MV-4-11 (cell line): ENCODE results near the gene SUGCT.
"Not testable (repeated sequence)": the region's sequence is repeated elsewhere in the genome, so short reads cannot be mapped to it uniquely, and the experiment has no call there.

Experiments
- DNase-seq: peaks from one replicate; lab custom pipeline; 2025; lab: John Stamatoyannopoulos, UW

Gene SUGCT

DNA sequence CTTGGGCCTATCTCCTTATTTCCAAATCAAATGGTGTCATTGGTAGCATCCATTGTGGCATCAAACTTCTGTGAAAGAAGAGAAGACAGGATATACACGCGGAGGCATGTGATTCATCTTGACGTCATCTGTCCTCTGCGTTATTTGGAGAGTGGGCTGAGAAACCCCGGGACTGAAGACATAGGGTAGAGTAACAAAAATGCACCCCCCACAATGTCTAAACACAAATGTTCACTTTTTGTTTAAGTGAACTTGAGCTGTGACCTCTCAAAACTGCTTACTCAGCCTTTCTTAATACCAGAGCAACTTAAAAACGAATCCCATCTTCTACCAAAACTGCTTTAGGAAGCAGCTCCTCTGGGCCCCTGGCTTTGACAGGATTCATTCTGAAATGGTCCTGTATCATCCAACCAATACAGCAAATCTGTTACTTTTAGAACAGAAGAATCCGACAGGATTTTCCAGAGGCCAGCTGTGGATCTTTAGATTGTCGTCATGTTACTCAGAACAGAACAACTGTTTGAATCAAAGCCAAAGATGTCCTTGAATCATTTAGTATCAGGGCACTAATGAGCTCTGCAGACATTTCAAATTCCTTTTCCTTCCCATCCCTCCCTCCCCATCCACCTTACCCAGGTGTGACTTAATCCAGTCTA is 438.1 kb downstream of the SUGCT start:
- DNase-seq = no peak

DNA sequence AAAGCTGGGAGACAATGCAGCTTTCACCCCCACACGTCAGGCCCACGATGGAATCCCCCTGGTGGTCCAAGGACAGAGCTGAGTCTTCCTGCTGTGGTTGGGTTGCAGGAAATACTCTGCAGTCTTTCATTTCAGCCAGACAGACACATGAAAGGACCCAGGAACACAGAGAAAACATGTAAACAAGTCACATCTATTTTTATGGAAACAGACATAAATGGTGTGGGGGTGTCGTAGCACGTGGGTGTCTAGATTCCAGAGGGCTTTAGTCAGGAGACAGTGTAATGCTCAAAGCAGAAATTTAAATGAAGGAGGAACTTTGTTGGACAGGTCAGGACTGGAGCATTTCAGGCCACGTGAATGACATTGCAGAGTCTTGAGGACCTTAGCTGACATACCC is 444.6 kb downstream of the SUGCT start:
- DNase-seq = no peak

DNA sequence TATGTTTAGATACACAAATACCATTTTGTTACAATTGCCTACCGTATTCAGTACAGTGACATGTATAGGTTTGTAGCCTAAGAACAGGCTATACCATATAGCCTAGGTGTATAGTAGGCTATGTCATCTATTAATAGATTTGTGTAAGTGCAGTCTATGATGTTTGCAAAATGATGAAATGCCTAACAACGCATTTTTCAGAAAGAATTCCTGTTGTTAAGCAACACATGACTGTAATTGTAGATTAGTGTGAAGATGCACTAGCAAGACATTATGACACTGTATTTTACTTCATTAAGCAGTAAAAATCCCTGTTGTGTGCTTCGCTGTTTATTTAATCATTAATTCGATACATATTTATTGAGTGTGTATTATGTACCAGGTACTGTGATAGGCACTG is 446.0 kb downstream of the SUGCT start:
- DNase-seq = no peak

DNA sequence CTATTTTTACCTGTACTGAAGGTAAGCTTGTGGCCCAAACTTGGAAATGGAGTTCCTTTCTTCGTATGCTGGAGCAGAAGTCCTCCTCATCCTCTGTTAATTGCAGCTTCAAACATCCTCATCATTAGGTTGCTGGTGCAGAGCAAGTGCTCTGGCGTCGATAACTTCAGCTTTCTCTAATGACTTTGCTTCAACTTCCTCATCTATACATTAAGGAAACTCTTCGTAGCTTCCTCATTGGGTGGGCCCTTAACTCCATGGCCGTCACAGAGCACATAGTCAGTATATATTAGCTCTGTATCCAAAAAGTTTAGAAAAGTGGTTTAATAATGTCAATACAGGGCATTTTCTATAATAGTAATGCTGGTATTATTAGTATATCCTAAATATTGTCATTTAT is 447.7 kb downstream of the SUGCT start:
- DNase-seq = peak; percentile 58

DNA sequence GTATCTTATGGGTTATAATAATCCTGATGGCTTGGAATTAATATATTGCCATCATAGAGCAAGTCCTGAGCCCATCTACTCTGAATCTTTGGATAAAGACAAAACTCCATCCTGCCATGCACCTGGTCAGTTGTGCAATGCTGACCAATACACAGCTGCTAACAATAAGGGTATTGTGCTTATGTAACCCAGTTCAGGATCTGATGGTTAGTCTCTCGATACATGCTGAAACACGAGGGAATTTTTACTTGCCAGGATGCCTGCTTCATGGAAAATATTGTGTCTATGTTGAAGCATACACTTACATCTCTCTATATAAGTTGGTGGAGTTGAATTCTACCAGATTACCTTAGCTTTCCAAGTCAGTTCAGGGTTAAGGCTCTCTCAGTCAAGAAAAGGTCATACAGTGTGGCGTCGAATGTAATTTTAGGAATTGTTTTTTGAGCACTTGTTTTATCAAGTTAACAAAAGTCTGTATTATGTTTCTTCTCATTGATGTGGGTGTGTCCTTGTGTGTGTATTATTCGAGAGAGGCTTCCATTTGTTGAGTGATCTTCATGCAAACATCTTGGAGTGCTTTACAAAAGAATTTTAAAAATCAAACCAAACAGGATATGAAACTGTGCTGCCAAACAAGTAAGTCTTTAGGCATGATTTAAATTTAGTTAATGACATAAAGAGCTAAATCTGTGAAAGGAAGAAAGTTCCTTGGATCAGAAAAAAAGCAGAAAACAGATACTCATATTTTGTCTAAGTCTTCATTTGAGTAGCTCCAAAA is 449.1 kb downstream of the SUGCT start:
- DNase-seq = no peak

DNA sequence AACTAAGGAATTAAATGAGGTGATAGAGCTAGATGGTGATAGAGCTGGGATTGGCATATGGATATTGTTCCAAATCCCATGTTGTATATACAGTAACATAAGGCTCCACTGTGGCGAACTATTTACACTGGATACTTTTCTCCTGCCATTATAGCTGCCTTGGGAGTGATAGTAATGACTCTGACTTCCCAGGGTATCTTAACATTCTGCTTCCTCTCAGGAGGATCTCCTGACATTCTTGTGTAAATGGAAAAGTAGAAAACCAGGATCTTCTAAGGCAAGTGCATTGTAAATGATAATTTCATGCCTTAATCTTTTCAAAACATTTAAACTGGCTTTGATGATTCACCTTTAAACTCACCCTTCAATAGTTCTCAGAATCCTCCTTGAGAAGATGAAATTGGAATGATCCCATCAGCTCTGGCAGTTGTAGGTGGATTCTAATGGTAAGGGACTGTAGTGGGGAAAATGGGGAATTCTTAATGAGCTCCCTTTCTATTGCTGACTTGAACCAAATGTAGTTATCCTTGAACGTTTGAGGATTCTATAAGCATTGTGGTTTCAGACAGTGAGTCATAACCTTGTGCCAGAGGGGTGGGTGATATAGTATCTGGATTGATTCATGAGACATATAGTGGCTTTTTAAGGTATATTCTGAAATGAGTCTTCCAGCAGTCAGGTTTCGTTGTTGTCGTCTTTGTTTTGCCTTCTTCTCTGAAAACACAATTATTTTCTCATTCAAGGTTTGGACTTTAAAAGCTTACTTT is 450.0 kb downstream of the SUGCT start:
- DNase-seq = peak; percentile 20

DNA sequence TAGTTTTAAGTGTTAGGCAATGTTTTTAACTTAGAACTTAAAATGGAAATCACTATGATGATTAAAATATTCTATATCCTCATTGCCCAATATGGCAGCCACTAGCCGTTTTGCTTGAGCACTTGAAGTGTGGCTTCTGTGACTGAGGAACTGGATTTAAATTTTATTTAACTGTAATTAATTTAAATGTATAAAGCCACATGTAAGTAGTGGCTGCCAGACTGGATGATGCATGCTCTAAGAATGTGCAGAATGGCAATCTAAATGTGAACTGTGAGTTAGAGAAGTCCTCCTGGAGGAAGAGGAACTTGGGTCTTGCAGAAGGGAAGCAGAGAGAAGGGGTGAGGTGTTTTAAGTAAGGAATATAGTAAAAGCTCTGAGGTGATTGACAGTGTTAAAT is 451.4 kb downstream of the SUGCT start:
- DNase-seq = peak; percentile 67

DNA sequence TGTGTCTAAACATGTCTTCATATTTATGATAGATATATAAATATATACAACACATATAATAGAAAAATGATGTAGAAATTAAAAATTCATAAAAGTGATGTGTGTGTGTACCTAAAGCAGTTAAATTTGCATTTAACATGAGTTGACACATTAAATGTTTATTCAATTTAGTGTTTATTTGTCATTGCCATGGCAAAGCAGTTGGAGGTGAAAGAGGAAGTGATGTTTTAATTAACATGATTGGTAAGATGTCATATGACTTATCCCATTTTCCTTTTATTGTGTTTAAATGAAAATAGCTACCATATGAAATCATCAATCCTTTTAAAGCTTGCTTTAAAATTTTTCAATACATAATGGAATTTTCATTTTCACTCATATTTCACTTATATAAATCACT is 452.6 kb downstream of the SUGCT start:
- DNase-seq = no peak

DNA sequence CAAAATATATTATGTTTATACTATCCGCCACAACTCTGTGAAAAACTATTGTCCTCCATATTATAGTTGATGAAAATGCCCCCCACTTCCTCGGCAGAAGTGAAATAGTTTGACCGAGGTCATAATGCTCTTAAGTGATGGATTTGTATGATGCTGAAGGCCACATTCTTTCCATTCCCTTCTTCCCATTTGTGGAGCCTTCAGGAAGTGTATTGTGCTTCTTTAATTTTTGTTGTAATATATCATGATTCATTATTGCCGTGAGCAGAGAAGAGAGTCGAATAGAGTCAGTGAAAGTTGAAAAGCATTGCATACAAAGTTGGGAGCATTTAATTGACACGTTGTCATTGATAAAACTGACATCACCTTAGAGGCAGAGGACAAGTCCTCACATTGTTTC is 460.3 kb downstream of the SUGCT start:
- no peak for DNase-seq

DNA sequence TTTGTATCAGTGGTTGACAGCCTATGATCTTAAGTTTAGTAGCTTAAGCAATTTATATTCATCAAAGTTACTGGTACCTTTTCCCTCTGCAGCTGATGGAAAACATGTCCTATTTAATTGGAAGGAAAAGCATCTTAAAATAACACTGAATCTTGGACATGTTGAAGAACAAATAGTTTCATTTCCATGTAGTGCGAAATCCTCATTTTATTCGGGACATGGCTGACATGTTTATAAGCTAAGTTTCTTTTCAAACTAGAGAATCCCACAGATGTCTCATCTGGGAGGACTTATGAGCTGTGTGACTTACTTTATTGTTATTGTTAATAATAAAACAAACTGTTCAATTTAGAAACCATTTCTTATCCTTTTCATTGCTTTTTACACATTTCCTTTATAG is 461.0 kb downstream of the SUGCT start:
- DNase-seq = no peak

DNA sequence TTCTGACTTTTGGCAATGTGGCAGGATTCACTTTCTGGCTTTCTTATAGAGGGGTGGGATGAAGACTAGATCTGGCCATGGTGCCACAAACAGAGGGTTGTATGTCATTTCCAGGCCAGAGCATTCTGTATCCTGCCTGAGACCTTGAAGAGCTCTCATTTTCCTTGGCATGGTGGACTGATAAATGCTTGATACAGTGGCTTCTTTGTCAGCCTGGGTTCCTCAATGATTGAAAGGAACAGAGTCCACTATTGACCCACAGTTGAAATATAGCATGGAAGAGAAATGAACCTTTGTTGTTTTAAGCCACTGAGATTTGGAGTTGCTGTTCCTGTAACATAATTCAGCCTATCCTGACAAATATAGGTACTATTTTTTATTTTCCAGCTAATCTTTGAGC is 462.7 kb downstream of the SUGCT start:
- DNase-seq = no peak

DNA sequence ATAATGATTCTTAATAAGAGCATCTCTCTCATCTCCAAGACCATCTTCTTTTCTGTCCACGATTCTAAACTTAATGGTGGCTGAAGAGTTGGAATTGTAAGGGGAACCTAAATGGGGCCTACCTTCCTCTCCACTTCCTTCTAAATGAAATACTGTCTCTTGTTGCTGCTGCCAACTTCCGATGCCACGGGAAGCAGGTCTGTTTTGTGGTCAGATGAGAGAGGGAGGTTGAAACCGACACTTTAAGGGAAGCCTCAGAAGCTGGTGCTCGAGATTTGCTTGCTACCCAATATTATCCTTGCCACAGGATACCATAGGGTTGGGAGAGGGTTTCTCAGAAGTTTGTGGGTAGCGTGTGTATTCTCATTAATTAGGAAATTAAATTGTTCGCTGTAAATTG is 464.1 kb downstream of the SUGCT start:
- peak; percentile 63 for DNase-seq

DNA sequence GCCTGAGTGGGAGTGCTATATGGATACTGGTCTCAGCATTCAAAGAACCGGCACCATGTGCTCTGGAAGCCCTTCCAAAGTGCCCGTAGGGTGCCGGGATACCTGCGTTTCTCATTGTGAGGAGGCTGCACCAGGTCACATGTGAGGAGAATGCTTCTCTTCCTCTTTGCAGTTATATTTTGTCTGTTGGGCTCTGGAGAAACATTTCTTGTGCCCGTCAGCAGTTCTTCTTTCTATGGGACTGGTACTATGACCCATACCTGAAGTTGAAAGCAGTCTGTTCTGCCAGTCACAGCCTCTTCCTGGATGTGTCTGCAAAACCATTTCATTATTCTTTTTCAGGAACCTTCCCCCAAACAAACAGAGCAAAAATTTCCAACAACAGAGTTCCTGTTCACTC is 465.0 kb downstream of the SUGCT start:
- no peak for DNase-seq

DNA sequence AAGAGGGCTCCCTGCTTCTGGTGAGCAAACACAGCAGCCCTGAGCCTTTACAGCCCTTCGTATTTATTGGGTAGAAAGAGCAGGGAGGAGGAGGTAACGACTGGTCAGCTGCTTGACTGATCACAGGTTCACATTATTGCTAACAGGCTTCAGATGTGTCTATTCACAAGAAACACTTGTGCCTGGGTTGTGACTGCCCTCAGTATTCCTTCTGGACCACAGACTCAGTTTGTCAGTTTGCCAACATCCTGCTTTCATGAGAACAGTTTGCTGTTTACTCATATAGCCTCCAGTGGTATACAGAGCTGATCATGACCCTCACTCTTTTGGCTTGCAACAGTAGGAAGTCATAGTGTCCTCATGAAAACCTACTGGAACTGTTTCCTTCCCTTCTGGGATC is 467.5 kb downstream of the SUGCT start:
- not testable (repeated sequence) for DNase-seq

DNA sequence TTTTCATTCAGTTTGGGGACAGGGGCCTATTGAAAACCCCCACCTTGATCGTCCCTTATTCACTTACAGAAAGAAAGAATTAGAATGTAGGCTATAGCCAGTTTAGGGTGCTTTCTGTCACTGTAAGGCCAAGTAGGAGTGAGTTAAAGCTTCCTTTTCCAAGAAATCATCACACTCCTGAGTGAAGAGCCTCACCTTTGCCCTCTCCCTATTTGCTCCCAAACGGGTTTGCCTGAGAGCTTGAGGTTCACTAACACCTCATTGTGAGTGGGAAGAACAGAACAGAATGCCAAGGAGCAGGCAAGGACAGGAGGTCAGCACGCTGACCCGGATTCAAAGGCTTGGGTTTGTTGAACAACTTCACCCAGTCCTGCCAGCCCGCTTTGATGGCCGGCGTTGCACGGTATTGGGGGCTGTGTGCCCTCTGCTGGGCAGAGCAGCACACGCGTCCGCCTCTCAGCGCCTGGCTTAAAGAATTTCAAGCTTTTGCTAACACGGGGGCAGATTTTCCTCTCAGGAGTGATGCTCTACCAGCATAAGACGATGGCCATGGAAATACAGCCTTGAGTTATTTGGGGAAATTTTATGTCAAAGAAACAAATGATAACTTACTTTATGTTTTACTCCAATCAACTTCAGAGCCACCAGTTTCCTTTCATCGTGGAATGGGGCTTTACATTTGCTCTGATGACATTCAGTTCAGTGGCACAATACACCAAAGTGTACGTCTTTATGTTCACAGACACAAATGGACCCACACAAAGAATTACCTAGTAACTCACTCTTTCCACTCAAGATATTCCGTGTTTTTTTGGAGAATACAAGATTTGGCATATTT is 470.0 kb downstream of the SUGCT start:
- peak; percentile 45 for DNase-seq

DNA sequence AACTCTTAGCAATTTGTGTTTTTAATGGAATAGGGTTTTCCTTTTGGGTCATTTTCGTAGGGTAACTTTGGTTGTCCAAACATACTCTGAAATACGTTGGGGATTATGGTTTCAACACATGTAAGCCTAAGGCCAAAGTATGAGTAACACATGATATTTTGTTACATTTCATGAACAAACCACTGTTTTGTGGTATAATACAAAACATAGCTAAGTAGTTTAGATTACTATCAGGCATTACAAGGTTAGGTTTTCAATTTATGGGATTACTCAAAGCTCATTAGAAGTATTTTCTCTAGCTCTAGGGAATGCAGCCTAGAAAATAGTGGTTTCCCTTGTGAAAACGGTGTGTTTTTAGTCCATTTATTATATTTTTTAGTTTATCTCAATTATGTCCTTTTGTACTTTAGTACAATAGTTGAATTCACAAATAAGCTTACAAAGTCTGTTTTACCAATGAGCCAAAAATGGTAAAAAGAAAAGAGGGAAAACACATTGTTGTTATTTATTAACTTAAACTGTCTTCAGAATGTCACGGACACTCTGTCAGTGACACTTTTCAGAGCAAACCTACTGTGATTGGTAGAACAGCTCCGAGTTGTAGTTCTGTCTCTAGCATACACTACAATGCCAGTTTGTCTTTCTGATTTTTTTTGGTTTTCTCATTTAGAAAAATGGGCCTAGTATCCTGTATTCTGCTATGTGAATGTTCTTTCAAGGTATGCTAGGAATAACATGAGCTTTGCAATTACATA is 473.7 kb downstream of the SUGCT start:
- DNase-seq = no peak

DNA sequence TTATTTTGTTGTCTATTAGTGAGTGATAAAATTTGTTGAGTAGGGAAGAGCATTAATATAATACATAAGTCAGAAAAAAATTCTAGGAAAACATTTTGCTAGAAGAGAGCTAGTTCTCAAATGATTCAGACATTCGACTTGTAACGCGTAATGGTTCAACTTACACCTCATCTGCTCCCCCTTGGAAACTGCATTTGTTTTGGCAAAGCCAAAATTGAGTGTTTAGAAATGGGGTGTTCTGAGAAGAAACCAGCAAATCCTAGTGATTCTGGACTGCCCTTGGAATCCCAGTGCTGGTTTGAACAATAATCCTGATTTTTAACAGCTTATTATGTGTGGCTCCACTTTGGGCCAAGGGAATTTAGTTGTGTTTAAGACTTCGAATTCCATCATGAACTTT is 475.7 kb downstream of the SUGCT start:
- no peak for DNase-seq

DNA sequence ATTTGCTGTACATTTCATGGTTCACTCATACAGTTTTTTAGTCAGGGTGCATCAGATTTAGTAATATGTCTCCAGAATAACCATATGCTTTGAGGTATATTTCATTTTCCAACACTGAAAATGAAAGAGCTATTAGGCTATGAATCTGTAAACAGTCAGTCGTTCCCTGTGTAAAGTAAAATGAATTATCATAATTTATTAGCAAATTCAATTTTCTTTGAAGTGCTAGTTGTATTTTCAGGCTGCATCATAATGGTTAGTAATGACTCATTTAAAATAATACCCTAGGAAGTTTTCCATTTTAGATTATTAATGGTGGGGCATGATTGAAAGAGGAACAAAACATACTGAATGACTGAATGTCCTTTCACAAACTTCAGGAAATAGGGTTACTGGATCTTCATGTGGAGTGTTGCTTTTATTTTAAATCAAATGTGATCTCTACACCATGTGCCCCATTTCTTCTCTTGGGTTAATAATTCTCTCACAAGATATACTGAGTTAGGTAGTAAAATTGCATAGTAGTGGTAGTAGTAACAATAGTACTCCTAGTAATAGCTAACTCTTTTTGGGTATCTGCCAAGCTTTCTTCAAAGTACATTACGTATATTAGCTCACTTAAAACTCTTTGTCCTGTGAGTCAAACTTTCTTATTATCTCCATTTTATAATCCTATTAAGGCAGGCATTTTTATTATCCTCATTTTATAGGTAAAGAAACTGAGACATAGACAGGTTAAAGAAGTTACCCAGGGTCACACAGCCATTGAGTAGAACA is 476.5 kb downstream of the SUGCT start:
- DNase-seq = no peak

DNA sequence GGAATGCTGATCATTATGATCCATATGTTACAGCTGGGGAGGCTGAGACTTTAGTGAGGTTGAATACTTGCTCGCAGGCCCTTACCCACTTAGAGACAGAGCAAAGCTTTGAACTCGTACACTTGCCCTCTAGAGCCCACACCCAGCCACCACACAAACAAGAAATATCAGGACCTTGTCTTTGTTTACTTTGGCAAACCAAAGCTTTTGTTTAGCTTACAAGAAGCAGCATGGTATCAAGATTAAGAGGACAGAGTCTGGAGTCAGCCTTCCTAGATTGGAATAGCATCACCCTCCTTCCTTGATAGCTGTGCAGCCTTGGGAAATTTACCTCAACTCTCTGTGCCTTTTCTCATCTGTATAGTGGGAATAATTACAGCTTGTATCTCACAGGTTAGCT is 477.5 kb downstream of the SUGCT start:
- DNase-seq = no peak

DNA sequence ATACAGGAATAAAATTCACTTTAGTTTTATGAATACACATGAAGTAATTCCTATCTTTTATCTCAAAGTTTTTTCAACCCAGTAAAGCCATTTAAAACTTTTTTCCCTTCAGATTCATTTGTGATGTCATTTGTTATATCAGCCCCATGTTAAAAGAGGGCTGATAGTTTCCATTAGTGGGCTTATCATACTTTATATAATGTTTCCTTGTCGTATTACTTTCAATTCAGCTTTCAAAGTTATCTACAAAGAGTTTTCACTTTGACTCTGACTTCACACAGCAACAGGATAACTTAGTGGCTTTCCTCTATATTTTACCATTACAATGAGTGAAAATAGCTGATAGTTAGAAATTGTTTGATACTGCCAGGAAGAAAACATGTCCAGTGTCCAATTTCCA is 484.8 kb downstream of the SUGCT start:
- no peak for DNase-seq

DNA sequence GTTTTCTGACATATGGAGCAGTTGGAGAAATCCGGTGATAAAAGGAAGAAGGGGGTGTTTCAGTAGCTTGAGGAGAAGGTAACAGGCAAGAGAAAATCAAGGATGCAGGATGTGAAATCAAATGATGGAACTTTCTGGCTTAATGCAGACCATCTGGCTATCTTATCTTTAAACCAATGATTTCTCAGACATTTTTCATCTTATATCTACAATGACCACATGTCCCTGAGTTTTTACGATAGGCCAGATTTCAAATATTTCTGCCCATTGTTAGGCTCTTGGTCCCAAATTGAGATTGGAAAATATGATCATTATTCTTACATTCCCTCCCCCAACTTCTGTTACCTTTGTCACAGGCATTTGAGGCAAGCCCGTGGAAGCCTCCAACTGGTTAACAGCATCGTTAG is 486.8 kb downstream of the SUGCT start:
- no peak for DNase-seq
